ENCODE data around the gene WDR20. TPM values are rescaled to one million over a fixed set of nuclear protein-coding genes. Genes with fewer than 3 reads are reported as not detected.
"Not testable (repeated sequence)": the region's sequence is repeated elsewhere in the genome, so short reads cannot be mapped to it uniquely, and the experiment has no call there.

WDR20 gene
- polyA plus RNA-seq, 3 donors, result 28.3 to 31.1 (median 30.4) TPM

- DNase-seq (ENCODE audit: extremely low read depth in 1 of 11, low read depth in 9 of 11, low spot score in 4 of 11), result no peak
Measured at GRCh38 chr14:102120888-102121287, 18.8 kb upstream of the WDR20 start.

GRCh38 chr14:102121567-102121966 is 18.1 kb upstream of the WDR20 start:
- no peak for DNase-seq (ENCODE audit: extremely low read depth in 1 of 11, low read depth in 9 of 11, low spot score in 4 of 11)

- DNase-seq (ENCODE audit: extremely low read depth in 1 of 11, low read depth in 9 of 11, low spot score in 4 of 11), result no peak
Measured at GRCh38 chr14:102124419-102124818, 15.3 kb upstream of the WDR20 start.

- DNase-seq (ENCODE audit: extremely low read depth in 1 of 11, low read depth in 9 of 11, low spot score in 4 of 11), result no peak
Measured at GRCh38 chr14:102125546-102125945, 14.2 kb upstream of the WDR20 start.

- no peak for DNase-seq (ENCODE audit: extremely low read depth in 1 of 11, low read depth in 9 of 11, low spot score in 4 of 11)
Measured at GRCh38 chr14:102126807-102127455, 12.8 kb upstream of the WDR20 start.

GRCh38 chr14:102131741-102132140 is 8.0 kb upstream of the WDR20 start:
- no peak for DNase-seq (ENCODE audit: extremely low read depth in 1 of 11, low read depth in 9 of 11, low spot score in 4 of 11)

- not testable (repeated sequence) for DNase-seq (ENCODE audit: extremely low read depth in 1 of 11, low read depth in 9 of 11, low spot score in 4 of 11)
Measured at GRCh38 chr14:102134021-102134420, 5.7 kb upstream of the WDR20 start.

GRCh38 chr14:102134719-102135118 is 5.0 kb upstream of the WDR20 start:
- DNase-seq (ENCODE audit: extremely low read depth in 1 of 11, low read depth in 9 of 11, low spot score in 4 of 11), result not testable (repeated sequence)

GRCh38 chr14:102135456-102135855 is 4.2 kb upstream of the WDR20 start:
- not testable (repeated sequence) for DNase-seq (ENCODE audit: extremely low read depth in 1 of 11, low read depth in 9 of 11, low spot score in 4 of 11)

- no peak for DNase-seq (ENCODE audit: extremely low read depth in 1 of 11, low read depth in 9 of 11, low spot score in 4 of 11)
Measured at GRCh38 chr14:102138535-102138934, 1.2 kb upstream of the WDR20 start.

- DNase-seq (ENCODE audit: extremely low read depth in 1 of 11, low read depth in 9 of 11, low spot score in 4 of 11), result peak in 2 of 11 donors; percentile 17 to 22
Measured at GRCh38 chr14:102138961-102139285, 774 bp upstream of the WDR20 start.

GRCh38 chr14:102140027-102140749 is 491 bp downstream of the WDR20 start:
- DNase-seq (ENCODE audit: extremely low read depth in 1 of 11, low read depth in 9 of 11, low spot score in 4 of 11), result peak in 2 of 11 donors; percentile 10 to 12

- no peak for DNase-seq (ENCODE audit: extremely low read depth in 1 of 11, low read depth in 9 of 11, low spot score in 4 of 11)
Measured at GRCh38 chr14:102140750-102141145, 1.1 kb downstream of the WDR20 start.

GRCh38 chr14:102141797-102142196 is 2.1 kb downstream of the WDR20 start:
- DNase-seq (ENCODE audit: extremely low read depth in 1 of 11, low read depth in 9 of 11, low spot score in 4 of 11), result no peak

- DNase-seq (ENCODE audit: extremely low read depth in 1 of 11, low read depth in 9 of 11, low spot score in 4 of 11), result no peak
Measured at GRCh38 chr14:102144914-102145313, 5.2 kb downstream of the WDR20 start.

- no peak for DNase-seq (ENCODE audit: extremely low read depth in 1 of 11, low read depth in 9 of 11, low spot score in 4 of 11)
Measured at GRCh38 chr14:102145395-102145794, 5.7 kb downstream of the WDR20 start.

GRCh38 chr14:102146423-102146822 is 6.7 kb downstream of the WDR20 start:
- DNase-seq (ENCODE audit: extremely low read depth in 1 of 11, low read depth in 9 of 11, low spot score in 4 of 11), result no peak

- DNase-seq (ENCODE audit: extremely low read depth in 1 of 11, low read depth in 9 of 11, low spot score in 4 of 11), result no peak
Measured at GRCh38 chr14:102150083-102150482, 10.4 kb downstream of the WDR20 start.

GRCh38 chr14:102150744-102151143 is 11.0 kb downstream of the WDR20 start:
- DNase-seq (ENCODE audit: extremely low read depth in 1 of 11, low read depth in 9 of 11, low spot score in 4 of 11), result no peak

- not testable (repeated sequence) for DNase-seq (ENCODE audit: extremely low read depth in 1 of 11, low read depth in 9 of 11, low spot score in 4 of 11)
Measured at GRCh38 chr14:102151411-102151810, 11.7 kb downstream of the WDR20 start.

- DNase-seq (ENCODE audit: extremely low read depth in 1 of 11, low read depth in 9 of 11, low spot score in 4 of 11), result no peak
Measured at GRCh38 chr14:102154121-102154520, 14.4 kb downstream of the WDR20 start.

Measured in renal cortex interstitium (tissue), 11 donors.